ENCODE results near the gene CLSTN2.

CLSTN2 gene

DNA sequence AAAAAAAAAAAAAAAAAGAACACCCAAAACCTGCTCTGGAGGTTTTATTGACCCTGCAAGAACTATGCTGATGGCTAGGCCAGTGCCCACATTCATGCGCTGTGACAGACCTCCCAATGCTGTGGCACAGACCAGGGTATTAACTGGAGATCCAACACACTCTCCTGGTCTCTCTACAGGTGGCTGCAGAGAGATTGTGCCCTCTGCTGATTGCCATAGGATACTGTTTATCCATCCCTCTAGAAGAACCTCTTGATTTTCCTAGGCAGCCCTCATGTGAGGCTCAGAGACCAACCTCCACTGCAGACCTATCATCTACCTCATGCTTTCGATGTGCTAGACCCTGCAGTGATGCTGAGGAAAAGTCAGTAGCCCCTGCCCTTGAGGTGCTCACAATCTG lies 617.4 kb downstream of the CLSTN2 start:
- H2AFZ ChIP-seq (ENCODE audit: insufficient read depth, low read length, poor library complexity): no peak overlapping the region
- no peaks in the 10 kb centered on the region for H3K27me3 ChIP-seq (ENCODE audit: insufficient read depth, low read length)
- H4K91ac ChIP-seq (ENCODE audit: low read depth, low read length): no peak overlapping the region
- no peak overlapping the region for H3K4me3 ChIP-seq (ENCODE audit: low read depth, low read length)
- H3K18ac ChIP-seq (ENCODE audit: low read length): no peak overlapping the region
- H3K27ac ChIP-seq (ENCODE audit: low read depth, low read length): no peak overlapping the region
- H3K36me3 ChIP-seq (ENCODE audit: control insufficient read depth in 1 of 2, insufficient read depth in 2 of 2, low read length in 2 of 2): peaks cover 0 to 9% of the 10 kb centered on the region in 2 experiments
- no peak overlapping the region for H4K12ac ChIP-seq (ENCODE audit: low read depth, low read length)
- no CpG with 5 or more reads among the region's 2 CpGs for WGBS (ENCODE audit: extremely low coverage, insufficient coverage, insufficient read length)
- no peak overlapping the region for H4K8ac ChIP-seq (ENCODE audit: low read depth, low read length)
- H3K79me2 ChIP-seq (ENCODE audit: control insufficient read depth, insufficient read depth, low read length, poor library complexity): no peaks in the 10 kb centered on the region
- H3K4ac ChIP-seq (ENCODE audit: low read depth, low read length): no peak overlapping the region
- no peak overlapping the region for H3K9ac ChIP-seq (ENCODE audit: low read length)
- H2BK5ac ChIP-seq (ENCODE audit: low read depth, low read length, poor library complexity): no peak overlapping the region
- no peak overlapping the region for H2BK120ac ChIP-seq (ENCODE audit: insufficient read depth, low read length, poor library complexity)
- H2BK12ac ChIP-seq (ENCODE audit: low read length): no peak overlapping the region
- DNase-seq: no peak
- no peak overlapping the region for H3K4me2 ChIP-seq (ENCODE audit: low read length)
- H3K14ac ChIP-seq (ENCODE audit: low read length): no peak overlapping the region
- H3K79me1 ChIP-seq (ENCODE audit: low read length): no peaks in the 10 kb centered on the region
- peaks cover 2% of the 10 kb centered on the region for H3K9me3 ChIP-seq (ENCODE audit: insufficient read depth, low read depth, low read length)
- no peaks in the 10 kb centered on the region for H3K4me1 ChIP-seq (ENCODE audit: control insufficient read depth in 1 of 2, insufficient read depth in 2 of 2, low read length in 2 of 2)
- H2AK5ac ChIP-seq (ENCODE audit: low read length): no peak overlapping the region
- no peak overlapping the region for H3K23ac ChIP-seq (ENCODE audit: low read length)

DNA sequence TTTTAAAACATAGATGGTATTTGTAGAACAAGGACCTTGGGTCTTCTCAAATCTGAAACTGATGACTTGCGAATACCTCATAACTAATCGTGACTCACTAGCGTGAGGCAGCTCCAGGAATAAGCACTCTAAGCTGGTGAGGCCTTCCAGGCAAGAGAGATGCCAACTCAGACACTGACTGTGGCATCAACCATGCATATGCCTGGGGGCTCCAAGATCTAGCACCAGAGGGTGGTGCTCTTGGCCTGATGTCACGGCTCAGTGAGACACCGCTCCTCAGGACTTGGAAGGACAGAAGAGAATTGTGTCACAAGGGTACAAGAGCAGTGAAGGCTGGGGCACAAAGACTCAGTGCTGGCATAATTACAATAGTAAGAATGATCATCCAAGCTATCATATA lies 617.9 kb downstream of the CLSTN2 start:
- Histone ChIP-seq H3K4ac (ENCODE audit: low read depth, low read length) (no peak overlapping the region), H3K79me1 (ENCODE audit: low read length) (no peaks in the 10 kb centered on the region), H2AK5ac (ENCODE audit: low read length) (no peak overlapping the region), H3K27ac (ENCODE audit: low read depth, low read length) (no peak overlapping the region), H3K4me3 (ENCODE audit: low read depth, low read length) (no peak overlapping the region), H3K9me3 (ENCODE audit: insufficient read depth, low read depth, low read length) (no peaks in the 10 kb centered on the region), H4K91ac (ENCODE audit: low read depth, low read length) (no peak overlapping the region), H3K14ac (ENCODE audit: low read length) (no peak overlapping the region), H3K18ac (ENCODE audit: low read length) (no peak overlapping the region), H2BK5ac (ENCODE audit: low read depth, low read length, poor library complexity) (no peak overlapping the region), H3K79me2 (ENCODE audit: control insufficient read depth, insufficient read depth, low read length, poor library complexity) (no peaks in the 10 kb centered on the region), H2AFZ (ENCODE audit: insufficient read depth, low read length, poor library complexity) (no peak overlapping the region), H3K36me3 (ENCODE audit: control insufficient read depth in 1 of 2, insufficient read depth in 2 of 2, low read length in 2 of 2) (peaks cover 0 to 5% of the 10 kb centered on the region in 2 experiments), H2BK12ac (ENCODE audit: low read length) (no peak overlapping the region), H4K8ac (ENCODE audit: low read depth, low read length) (no peak overlapping the region), H2BK120ac (ENCODE audit: insufficient read depth, low read length, poor library complexity) (no peak overlapping the region), H3K23ac (ENCODE audit: low read length) (no peak overlapping the region), H3K4me2 (ENCODE audit: low read length) (no peak overlapping the region), H3K27me3 (ENCODE audit: insufficient read depth, low read length) (no peaks in the 10 kb centered on the region), H4K12ac (ENCODE audit: low read depth, low read length) (no peak overlapping the region), H3K9ac (ENCODE audit: low read length) (no peak overlapping the region), H3K4me1 (ENCODE audit: control insufficient read depth in 1 of 2, insufficient read depth in 2 of 2, low read length in 2 of 2) (no peaks in the 10 kb centered on the region)
- WGBS (ENCODE audit: extremely low coverage, insufficient coverage, insufficient read length): no CpG with 5 or more reads among the region's 5 CpGs
- no peak for DNase-seq

GRCh38 chr3:140553591-140553990 lies 618.6 kb downstream of the CLSTN2 start:
- Histone ChIP-seq H2AK5ac (ENCODE audit: low read length) (no peak overlapping the region), H3K27ac (ENCODE audit: low read depth, low read length) (no peak overlapping the region), H2AFZ (ENCODE audit: insufficient read depth, low read length, poor library complexity) (no peak overlapping the region), H2BK12ac (ENCODE audit: low read length) (no peak overlapping the region), H2BK5ac (ENCODE audit: low read depth, low read length, poor library complexity) (no peak overlapping the region), H4K91ac (ENCODE audit: low read depth, low read length) (no peak overlapping the region), H3K4me1 (ENCODE audit: control insufficient read depth in 1 of 2, insufficient read depth in 2 of 2, low read length in 2 of 2) (no peaks in the 10 kb centered on the region), H3K79me2 (ENCODE audit: control insufficient read depth, insufficient read depth, low read length, poor library complexity) (no peaks in the 10 kb centered on the region), H4K12ac (ENCODE audit: low read depth, low read length) (no peak overlapping the region), H3K36me3 (ENCODE audit: control insufficient read depth in 1 of 2, insufficient read depth in 2 of 2, low read length in 2 of 2) (peaks cover 0 to 3% of the 10 kb centered on the region in 2 experiments), H4K8ac (ENCODE audit: low read depth, low read length) (no peak overlapping the region), H3K27me3 (ENCODE audit: insufficient read depth, low read length) (no peaks in the 10 kb centered on the region), H3K9ac (ENCODE audit: low read length) (no peak overlapping the region), H3K14ac (ENCODE audit: low read length) (no peak overlapping the region), H3K18ac (ENCODE audit: low read length) (no peak overlapping the region), H3K4ac (ENCODE audit: low read depth, low read length) (no peak overlapping the region), H3K23ac (ENCODE audit: low read length) (no peak overlapping the region), H2BK120ac (ENCODE audit: insufficient read depth, low read length, poor library complexity) (no peak overlapping the region), H3K4me2 (ENCODE audit: low read length) (no peak overlapping the region), H3K9me3 (ENCODE audit: insufficient read depth, low read depth, low read length) (no peaks in the 10 kb centered on the region), H3K79me1 (ENCODE audit: low read length) (no peaks in the 10 kb centered on the region), H3K4me3 (ENCODE audit: low read depth, low read length) (no peak overlapping the region)
- no peak for DNase-seq
- WGBS (ENCODE audit: extremely low coverage, insufficient coverage, insufficient read length): no CpG with 5 or more reads among the region's 4 CpGs

- Histone ChIP-seq H2BK120ac (ENCODE audit: insufficient read depth, low read length, poor library complexity) (no peak overlapping the region), H3K4me3 (ENCODE audit: low read depth, low read length) (no peak overlapping the region), H4K12ac (ENCODE audit: low read depth, low read length) (no peak overlapping the region), H4K8ac (ENCODE audit: low read depth, low read length) (no peak overlapping the region), H2BK12ac (ENCODE audit: low read length) (no peak overlapping the region), H3K18ac (ENCODE audit: low read length) (no peak overlapping the region), H3K27me3 (ENCODE audit: insufficient read depth, low read length) (no peaks in the 10 kb centered on the region), H2AFZ (ENCODE audit: insufficient read depth, low read length, poor library complexity) (no peak overlapping the region), H3K79me2 (ENCODE audit: control insufficient read depth, insufficient read depth, low read length, poor library complexity) (no peaks in the 10 kb centered on the region), H3K9me3 (ENCODE audit: insufficient read depth, low read depth, low read length) (no peaks in the 10 kb centered on the region), H2BK5ac (ENCODE audit: low read depth, low read length, poor library complexity) (no peak overlapping the region), H3K27ac (ENCODE audit: low read depth, low read length) (no peak overlapping the region), H3K4me2 (ENCODE audit: low read length) (no peak overlapping the region), H3K14ac (ENCODE audit: low read length) (no peak overlapping the region), H3K4me1 (ENCODE audit: control insufficient read depth in 1 of 2, insufficient read depth in 2 of 2, low read length in 2 of 2) (no peaks in the 10 kb centered on the region), H3K9ac (ENCODE audit: low read length) (no peak overlapping the region), H4K91ac (ENCODE audit: low read depth, low read length) (no peak overlapping the region), H3K4ac (ENCODE audit: low read depth, low read length) (no peak overlapping the region), H3K79me1 (ENCODE audit: low read length) (no peaks in the 10 kb centered on the region), H3K36me3 (ENCODE audit: control insufficient read depth in 1 of 2, insufficient read depth in 2 of 2, low read length in 2 of 2) (peaks cover 0 to 3% of the 10 kb centered on the region in 2 experiments), H2AK5ac (ENCODE audit: low read length) (no peak overlapping the region), H3K23ac (ENCODE audit: low read length) (no peak overlapping the region)
- DNase-seq: peak; percentile 62 to 69
- no CpG with 5 or more reads among the region's 3 CpGs for WGBS (ENCODE audit: extremely low coverage, insufficient coverage, insufficient read length)
These were observed 620.7 kb downstream of the CLSTN2 start for GRCh38 chr3:140555666-140556065.
